Nephron progenitor cell (in vitro differentiated cells): ENCODE measurements around the gene IKBKE.

Experiments used
- DNase-seq: peaks from one replicate; pipeline ENCODE4 v3.0.0; 2021
- H3K27ac Mint-ChIP-seq: 2 replicates; pipeline ENCODE4 v1.8.0; 2021; ENCODE audit warnings: mild to moderate bottlenecking, moderate library complexity, mixed read lengths
- H3K27me3 Mint-ChIP-seq: 2 replicates; pipeline ENCODE4 v1.8.0; 2021; ENCODE audit warnings: mild to moderate bottlenecking, low read depth, mixed read lengths; ENCODE audit not compliant: poor library complexity
- H3K36me3 Mint-ChIP-seq: 2 replicates; pipeline ENCODE4 v1.8.0; 2021; ENCODE audit warnings: low read depth, mixed read lengths
- H3K4me1 Mint-ChIP-seq: 2 replicates; pipeline ENCODE4 v1.8.0; 2021; ENCODE audit warnings: mixed read lengths
- H3K4me3 Mint-ChIP-seq: 2 replicates; pipeline ENCODE4 v1.8.0; 2021; ENCODE audit warnings: mild to moderate bottlenecking, moderate library complexity, mixed read lengths
- H3K9me3 Mint-ChIP-seq: 2 replicates; pipeline ENCODE4 v1.8.0; 2021; ENCODE audit warnings: mild to moderate bottlenecking, moderate library complexity, mixed read lengths
- TF ChIP-seq, protein P1 (sequence below): fragments of 200-600 bp; sonication (generic); IDR thresholded peaks from 2 replicates; pipeline ENCODE4 v1.5.0; 2021; ENCODE audit warnings: antibody characterized with exemption

Gene IKBKE

DNA sequence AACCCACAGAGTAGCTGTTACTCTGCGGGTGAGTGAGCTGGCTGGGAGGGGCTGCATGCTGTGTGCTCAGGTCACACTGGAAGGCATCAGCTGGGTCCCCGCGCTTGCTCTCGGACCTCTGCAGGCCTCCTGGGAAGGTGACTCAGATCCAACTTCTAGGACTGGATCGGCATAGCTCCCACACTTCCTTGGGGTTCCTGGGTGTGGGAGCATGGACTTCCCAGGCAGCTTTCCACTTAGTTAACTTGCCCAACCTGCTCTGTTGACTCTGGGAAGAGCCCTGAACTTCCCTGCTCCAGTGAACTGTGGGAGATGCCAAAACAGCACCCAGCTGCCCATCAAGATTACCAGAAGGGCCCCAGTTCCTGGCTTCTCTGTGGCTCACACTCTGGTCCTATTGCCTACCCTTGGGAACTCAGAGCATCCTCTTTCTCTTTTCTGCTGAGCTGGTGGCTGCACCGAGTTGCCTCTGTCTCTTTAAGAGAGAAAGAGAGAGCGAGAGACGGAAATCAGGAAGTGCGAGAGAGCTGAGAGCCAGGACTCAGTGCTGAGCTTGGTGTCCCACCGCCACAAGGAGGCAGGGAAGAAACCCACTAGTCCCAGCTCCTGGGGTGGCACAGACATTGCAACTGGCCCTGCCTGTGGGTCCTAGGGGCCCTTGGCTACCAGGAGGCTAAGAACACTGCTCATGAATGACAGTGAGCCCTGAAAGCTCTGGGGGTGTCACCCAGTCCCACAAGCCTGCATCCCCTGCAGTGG, at the start of gene IKBKE:
Gene IKBKE, plus strand, starts transcription at position 544 of the 759 bp plus-strand sequence. CDS start 2,752 bp downstream, outside the sequence.
- Mint-ChIP-seq H3K27me3 (peaks cover 16% of the 10 kb centered on the region), H3K4me3 (peak within 1 kb of the TSS; percentile 86), H3K4me1 (peaks cover 83% of the 10 kb centered on the region), H3K36me3 (peaks cover 12% of the 10 kb centered on the region), H3K27ac (peak within 1 kb of the TSS; percentile 44), H3K9me3 (no peaks in the 10 kb centered on the region)
- DNase-seq, result peak; percentile 35
- TF ChIP-seq, protein P1, sequence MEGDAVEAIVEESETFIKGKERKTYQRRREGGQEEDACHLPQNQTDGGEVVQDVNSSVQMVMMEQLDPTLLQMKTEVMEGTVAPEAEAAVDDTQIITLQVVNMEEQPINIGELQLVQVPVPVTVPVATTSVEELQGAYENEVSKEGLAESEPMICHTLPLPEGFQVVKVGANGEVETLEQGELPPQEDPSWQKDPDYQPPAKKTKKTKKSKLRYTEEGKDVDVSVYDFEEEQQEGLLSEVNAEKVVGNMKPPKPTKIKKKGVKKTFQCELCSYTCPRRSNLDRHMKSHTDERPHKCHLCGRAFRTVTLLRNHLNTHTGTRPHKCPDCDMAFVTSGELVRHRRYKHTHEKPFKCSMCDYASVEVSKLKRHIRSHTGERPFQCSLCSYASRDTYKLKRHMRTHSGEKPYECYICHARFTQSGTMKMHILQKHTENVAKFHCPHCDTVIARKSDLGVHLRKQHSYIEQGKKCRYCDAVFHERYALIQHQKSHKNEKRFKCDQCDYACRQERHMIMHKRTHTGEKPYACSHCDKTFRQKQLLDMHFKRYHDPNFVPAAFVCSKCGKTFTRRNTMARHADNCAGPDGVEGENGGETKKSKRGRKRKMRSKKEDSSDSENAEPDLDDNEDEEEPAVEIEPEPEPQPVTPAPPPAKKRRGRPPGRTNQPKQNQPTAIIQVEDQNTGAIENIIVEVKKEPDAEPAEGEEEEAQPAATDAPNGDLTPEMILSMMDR, result no peak

DNA sequence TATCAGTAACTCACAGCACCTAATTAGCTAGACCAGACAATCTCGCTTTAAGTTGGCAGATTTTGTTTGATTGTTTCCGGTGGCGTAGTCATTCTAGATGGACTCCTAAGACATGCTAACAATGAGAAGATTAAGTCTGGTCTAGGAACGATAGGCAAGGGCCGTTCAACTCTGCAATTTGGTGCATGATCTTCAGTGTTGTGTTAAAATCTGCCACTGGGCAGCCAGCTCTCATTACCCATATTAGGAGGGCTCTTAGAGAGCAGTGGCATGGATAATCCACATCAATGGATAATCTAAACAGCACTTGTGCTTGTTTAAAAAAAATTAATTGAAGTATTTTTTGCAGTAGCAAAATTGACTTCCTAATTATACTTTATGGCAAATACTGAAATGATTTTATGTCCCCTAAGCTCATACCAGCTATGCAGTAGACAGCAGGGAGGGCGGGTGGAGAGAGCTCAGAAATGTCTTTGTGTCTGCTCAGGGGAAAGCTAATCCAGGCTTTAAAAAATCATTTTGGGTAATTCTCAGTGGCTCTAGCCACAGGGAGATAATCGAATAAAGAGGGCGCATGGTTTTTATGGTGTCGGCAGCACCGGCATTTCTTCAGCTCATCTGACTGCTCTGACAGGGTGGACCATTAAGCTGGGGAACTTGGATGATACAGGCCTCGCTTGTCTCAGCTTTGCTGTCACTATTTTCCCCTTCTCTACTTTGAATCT, 48.5 kb upstream of the IKBKE start:
- Mint-ChIP-seq H3K4me3 (no peak overlapping the region), H3K27me3 (no peaks in the 10 kb centered on the region), H3K4me1 (peaks cover 9% of the 10 kb centered on the region), H3K36me3 (peaks cover 44% of the 10 kb centered on the region), H3K9me3 (no peaks in the 10 kb centered on the region), H3K27ac (no peak overlapping the region)
- no peak for DNase-seq
- TF ChIP-seq, protein P1, result no peak

DNA sequence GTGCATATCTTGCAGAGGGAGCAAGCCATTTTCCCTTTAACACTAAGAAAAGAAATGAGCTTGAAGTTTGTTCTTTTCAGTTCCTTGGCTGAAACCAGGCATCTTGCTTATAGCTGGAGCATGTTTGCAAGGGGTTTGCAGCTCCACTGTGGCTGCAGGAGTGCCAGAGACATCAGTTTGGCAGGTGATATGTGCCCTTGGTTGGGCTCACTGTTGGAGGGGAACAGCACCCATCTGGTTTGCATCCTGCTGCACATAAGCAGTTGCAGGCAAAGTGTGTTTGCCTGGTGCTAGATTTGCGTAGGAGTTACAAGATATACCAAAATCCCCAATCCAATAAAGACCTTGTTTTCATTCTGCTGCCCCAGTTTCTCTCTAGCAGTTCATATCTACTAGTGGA, 47.8 kb upstream of the IKBKE start:
- H3K36me3 Mint-ChIP-seq, result peaks cover 41% of the 10 kb centered on the region

DNA sequence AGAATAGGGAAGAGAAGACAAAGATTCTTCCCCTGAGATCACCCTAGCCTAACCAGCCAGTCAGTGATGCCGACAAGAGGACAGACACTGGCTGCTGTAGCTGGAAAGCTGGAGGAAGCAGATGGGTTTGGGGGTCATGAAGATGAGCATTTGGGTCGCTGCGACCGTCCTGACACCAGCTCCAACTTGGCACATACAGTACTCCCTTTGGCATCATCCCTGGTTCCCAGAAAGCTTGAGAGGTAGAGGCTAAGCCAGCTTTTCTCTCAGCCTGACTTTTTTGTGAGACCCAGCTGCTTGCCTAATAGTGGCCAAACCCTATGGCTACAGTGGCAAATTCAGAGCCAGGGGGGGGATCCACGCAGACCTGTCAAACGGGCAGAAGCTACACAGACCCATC, 43.0 kb upstream of the IKBKE start:
- TF ChIP-seq, protein P1, result no peak
- H3K9me3 Mint-ChIP-seq, result no peaks in the 10 kb centered on the region

More for the DNA sequence above, 47.8 kb upstream of the IKBKE start:
- no peaks in the 10 kb centered on the region for H3K27me3 Mint-ChIP-seq
- no peak overlapping the region for H3K27ac Mint-ChIP-seq
- no peaks in the 10 kb centered on the region for H3K9me3 Mint-ChIP-seq
- TF ChIP-seq, protein P1, result no peak
- no peak overlapping the region for H3K4me3 Mint-ChIP-seq
- H3K4me1 Mint-ChIP-seq, result peaks cover 9% of the 10 kb centered on the region
- no peak for DNase-seq

DNA sequence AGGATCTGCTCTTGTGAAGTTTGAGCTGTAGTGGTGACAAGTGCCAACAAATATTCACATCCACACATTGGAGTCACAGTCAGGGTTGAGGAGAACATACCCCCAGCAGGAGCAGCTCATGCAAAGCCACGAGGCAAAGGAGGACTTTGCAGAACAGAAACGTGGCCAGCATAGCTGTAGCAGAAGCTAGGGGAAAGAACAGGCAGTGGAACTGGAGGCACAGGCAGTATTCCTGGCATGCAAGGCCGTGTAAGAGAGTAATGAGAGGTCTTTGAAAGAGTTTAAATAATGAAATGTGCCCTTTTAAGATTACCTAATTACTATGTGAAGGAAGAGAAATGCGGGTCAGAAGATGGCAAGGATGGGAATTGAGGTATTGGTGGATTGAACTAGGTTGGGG, 40.9 kb upstream of the IKBKE start:
- no peaks in the 10 kb centered on the region for H3K9me3 Mint-ChIP-seq
- no peak for DNase-seq
- no peaks in the 10 kb centered on the region for H3K4me1 Mint-ChIP-seq
- peaks cover 49% of the 10 kb centered on the region for H3K36me3 Mint-ChIP-seq
- TF ChIP-seq, protein P1, result no peak
- no peak overlapping the region for H3K27ac Mint-ChIP-seq
- H3K27me3 Mint-ChIP-seq, result no peaks in the 10 kb centered on the region
- no peak overlapping the region for H3K4me3 Mint-ChIP-seq

More for the DNA sequence above, 43.0 kb upstream of the IKBKE start:
- Mint-ChIP-seq H3K4me1 (no peaks in the 10 kb centered on the region), H3K4me3 (no peak overlapping the region), H3K36me3 (peaks cover 47% of the 10 kb centered on the region), H3K27me3 (no peaks in the 10 kb centered on the region), H3K27ac (no peak overlapping the region)
- DNase-seq, result no peak
